ENCODE measurements around the gene ACP6.

ACP6 gene

GRCh38 chr1:147599362-147600118 is 70.8 kb downstream of the ACP6 start:
- peak; percentile 98 for DNase-seq (ENCODE audit: low spot score)
- peak overlapping the region; percentile 93 for H3K4me3 ChIP-seq
- TF ChIP-seq CTCF (IDR thresholded peaks at IDR 0.05): no peak
- peak overlapping the region; percentile 75 to 94 for H3K27ac ChIP-seq

GRCh38 chr1:147598621-147599361 is 71.5 kb downstream of the ACP6 start:
- peak; percentile 84 for DNase-seq (ENCODE audit: low spot score)
- TF ChIP-seq CTCF (IDR thresholded peaks at IDR 0.05): no peak
- peak overlapping the region; percentile 93 for H3K4me3 ChIP-seq
- peak overlapping the region; percentile 75 to 94 for H3K27ac ChIP-seq

GRCh38 chr1:147597010-147597409 is 73.3 kb downstream of the ACP6 start:
- no peak for DNase-seq (ENCODE audit: low spot score)
- no peak for TF ChIP-seq CTCF (IDR thresholded peaks at IDR 0.05)
- no peak overlapping the region for H3K4me3 ChIP-seq
- no peak overlapping the region for H3K27ac ChIP-seq

Data from coronary artery (tissue), 2 donors.